ENCODE data around the gene CDH4. TPM values are rescaled to one million over a fixed set of nuclear protein-coding genes. Genes with fewer than 3 reads are reported as not detected.

The CDH4 gene
- total RNA-seq, 1 donor from 2014 or later, result 1.1 TPM

DNA sequence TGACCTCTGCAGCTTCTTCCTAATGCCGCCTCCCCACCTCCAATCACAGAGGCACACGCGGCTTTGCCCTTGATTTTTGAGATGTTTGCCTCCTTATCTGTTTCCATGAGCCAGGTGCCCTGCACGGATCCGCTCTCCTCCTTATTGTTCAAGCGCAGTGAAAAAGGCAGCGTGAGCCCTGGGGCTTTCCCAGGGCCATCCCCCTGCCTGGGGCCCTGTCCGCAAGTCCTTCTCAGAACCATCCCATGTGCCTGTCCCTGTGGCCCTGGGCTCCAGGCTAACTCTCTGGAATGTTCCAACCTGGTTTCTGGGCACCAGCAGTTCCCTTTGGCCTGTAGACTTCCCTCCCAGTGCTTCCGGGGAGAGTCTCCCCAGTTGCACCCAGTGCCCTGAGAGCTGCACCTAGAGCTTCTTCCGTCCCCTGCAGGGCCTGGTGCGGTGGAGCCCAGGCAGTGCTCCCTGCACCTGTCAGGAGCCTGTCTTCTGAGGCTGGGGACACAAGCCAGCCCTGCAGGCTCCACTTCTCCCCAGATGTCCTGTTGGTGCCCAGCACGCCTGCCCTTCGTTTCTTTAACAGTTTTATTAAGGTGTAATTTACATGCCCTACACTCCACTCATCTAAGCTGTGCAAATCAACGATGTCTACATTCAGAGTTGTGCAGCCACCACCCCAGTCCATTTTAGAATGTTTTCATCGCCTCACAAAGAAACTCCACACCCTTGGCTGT is 330.3 kb downstream of the CDH4 start:
- DNase-seq, result no peak

DNA sequence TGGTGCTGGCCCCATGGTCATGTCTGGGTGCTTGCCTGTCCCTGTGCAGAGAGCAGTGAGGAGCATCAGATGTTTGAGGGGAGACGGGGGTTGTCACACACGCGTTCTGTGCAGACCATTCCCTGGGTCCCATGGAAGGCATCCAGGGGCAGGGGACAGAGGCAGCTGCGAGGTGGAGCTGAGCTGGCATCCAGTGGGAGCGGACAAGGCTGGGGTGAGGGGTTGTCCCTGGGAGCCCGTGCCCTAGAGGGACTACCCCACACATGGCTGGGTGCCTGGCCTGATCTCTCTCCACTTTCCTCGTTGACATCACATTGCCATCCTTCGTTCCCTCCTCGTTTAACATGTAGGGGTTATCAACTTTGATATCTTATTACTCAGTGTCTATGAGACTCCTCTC is 331.3 kb downstream of the CDH4 start:
- DNase-seq, result no peak

DNA sequence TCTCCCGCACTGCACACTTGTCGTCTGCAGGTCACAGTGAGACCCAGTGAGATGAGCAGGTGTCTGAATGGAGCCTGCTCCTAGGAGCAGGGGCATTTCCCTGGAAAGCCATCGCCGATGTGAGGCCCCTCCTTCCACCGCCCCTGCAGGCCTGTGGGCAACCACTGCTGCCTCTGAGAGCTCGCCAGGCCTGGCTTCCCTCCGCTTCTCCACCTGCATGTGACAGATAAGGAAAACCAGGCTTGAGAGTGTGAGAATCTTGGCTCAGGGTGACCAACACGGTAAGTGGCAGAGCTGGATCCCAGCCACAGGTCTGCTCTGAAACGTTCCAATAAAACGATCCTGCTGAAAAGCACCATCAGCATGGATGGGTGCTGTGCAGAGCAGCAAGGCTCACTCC is 332.8 kb downstream of the CDH4 start:
- DNase-seq, result no peak

DNA sequence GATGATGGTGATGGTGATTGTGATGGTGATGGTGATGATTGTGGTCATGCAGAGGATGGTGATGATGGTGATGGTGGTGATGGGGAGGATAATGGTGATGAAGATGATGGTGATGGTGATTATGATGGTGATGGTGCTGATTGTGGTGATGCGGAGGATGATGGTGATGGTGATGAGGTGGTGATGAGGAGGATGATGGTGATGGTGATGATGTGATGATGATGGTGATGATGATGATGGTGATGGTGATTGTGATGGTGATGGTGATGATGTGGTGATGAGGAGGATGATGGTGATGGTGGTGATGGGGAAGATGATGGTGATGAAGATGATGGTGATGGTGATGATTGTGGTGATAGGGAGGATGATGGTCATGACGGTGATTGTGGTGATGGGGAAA is 333.7 kb downstream of the CDH4 start:
- no peak for DNase-seq

DNA sequence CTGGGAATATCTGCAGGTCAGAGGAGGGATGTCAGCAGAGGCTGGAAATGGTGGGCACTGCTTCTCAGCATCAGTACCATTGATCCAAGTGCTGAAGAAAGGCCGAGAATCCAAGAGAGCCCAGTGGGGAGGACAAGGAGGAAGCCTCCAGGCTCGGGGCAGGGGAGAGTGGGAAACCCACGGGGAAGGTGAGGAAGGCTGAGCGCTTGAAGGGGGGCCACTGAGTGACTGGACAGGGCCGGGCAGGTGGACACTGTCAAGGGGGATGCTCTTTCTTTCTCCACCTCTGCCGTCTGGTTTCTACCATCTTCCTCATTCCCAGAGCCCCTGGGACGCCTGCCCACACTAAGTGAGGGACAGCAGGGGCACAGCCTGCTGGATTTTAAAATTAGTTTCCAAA is 335.0 kb downstream of the CDH4 start:
- no peak for DNase-seq

DNA sequence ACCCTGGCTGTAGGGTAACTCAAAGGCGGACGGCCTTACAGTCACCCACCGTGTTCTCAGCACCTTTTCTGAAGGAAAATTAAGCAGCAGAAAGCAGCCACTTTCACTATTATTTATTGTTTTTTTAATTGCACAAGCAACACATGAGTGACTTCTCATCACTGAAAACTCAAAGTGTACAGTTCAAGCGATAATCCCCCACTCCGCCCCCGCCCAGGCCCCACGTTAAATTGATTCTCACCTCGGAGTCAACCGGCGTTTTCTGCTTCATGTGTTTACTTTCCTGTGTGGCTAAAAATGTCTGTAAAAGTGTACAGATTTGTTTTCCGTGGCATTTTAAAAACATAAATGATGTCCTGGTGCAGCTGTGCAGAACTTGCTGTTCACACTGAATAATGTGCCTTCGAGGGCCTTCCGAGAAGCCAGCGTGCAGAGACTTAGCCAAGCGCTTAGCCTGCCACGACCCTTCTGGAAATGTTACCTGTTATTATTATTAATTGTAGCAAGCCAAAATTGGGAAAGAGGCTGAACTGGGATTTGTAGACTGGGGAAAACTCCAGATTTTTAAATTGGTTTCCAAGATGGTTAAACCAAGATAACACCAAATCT is 335.7 kb downstream of the CDH4 start:
- no peak for DNase-seq

DNA sequence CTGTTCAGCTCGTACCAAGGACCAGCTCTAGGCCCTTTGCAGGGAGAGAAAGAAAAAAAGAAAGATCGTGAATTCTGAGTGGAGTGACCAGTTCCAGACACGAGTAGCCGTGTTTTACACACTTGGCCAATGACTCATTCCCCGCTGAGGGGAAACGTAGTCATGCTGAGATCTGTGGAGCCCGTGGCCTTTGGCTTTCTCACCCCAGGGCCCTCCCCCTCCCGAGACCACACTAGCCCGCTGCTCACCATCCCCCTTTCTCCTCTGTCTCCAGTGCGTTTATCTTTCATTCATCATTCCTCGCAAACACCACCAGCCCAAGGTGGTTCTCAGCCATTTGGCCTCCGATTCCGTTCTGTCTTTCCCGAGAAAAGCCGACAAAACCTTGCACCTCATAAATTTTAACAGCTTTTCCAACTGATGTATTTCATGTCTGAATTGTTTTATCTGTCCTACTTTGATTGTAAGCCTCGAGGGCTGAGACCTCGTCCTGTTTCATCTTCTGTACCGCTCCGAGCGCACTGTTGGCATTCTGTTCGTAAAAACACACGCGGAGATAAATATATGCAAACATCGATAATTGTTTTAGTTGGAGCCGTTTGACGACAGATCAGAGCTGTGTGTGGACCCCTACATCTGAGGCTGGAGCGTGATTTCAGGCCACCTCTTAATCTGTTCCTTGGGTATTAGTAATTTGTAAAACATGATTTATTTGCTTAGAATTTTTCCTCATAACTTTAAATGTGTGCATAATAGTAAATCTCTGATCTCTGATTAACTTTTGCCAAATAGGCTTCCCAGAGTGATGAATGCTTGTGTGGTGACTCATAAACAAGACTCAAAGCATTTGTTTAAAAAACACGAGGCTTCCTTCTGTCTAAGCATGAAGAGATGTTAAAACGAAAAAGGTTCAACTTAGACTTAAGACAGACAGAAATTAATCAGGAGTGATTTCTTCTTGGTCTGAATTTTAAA is 336.6 kb downstream of the CDH4 start:
- DNase-seq, result no peak

DNA sequence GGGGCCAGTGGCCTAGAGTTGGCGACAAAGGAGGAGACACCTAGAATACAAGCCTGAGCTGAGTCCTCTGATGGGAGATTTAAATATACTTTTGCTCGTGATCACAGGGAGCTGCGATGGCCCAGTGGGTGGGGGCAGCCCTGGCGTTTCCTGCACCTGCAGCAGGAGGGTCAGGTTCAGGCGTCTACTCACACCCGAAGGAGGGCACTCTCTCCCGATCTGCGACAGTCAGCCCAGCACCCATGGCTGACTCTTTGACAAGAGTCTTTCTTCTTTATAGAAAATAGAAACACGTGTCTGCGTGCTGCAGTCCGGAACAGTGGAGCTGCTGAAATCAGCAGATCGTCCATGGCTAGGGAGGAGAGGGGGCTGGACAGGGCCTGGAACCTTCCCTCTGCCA is 338.2 kb downstream of the CDH4 start:
- no peak for DNase-seq

DNA sequence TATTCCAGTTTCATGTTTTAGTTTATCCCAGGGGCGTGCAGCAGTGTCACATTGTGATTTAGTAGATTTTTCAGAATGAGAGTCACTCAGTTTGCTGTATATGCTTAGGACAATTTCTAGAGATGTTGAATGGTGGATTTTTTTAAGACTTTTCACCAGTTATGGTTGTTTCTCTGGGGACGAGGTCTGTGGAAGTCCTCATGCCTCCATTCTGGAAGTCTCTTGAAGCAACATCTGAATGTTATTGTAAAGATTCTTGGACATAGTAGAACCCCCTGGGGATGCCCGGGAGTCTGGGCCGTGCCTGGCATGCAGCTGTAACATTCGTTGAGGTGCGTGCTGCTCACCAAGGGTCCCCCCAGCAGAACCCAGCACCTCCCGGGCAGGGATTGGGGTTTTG is 341.5 kb downstream of the CDH4 start:
- no peak for DNase-seq

DNA sequence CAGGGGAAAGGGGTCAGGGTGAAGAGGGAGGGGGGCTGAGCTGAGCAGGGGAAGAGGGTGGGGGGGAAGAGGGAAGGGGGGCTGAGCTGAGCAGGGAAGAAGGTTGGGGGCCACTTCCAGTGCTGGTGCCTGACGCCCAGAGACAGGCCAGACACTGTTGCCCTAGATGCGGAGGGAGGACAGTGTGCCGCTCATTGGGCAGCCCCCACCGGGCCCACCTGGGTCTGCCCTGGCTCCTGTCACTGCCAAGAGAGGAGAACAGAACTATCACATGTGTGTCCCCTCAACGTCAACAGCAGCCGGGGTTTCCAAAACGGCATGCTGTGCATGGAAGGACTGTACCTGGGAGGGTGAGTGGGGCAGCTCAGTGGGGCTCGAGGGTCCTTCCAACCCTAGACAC is 342.1 kb downstream of the CDH4 start:
- DNase-seq, result no peak

DNA sequence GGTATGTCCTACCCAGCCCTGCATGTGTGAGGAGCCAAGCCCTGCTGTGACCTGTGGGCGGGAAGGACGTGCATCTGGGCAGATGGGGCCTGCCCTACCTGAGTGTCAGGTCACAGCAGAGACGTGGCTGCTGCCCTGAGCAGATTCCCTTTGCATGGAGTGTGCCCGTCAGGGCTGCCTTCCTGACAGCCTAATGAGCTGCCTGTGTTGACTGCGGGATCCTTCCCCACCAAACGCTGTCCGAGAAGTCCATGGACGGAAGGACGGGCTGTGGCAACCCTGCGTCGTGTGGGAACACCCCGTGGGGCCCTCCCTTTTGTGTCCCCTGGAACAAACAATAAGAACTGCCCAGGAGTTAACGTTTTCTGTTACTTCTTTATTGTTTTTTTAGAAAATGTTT is 343.2 kb downstream of the CDH4 start:
- no peak for DNase-seq

DNA sequence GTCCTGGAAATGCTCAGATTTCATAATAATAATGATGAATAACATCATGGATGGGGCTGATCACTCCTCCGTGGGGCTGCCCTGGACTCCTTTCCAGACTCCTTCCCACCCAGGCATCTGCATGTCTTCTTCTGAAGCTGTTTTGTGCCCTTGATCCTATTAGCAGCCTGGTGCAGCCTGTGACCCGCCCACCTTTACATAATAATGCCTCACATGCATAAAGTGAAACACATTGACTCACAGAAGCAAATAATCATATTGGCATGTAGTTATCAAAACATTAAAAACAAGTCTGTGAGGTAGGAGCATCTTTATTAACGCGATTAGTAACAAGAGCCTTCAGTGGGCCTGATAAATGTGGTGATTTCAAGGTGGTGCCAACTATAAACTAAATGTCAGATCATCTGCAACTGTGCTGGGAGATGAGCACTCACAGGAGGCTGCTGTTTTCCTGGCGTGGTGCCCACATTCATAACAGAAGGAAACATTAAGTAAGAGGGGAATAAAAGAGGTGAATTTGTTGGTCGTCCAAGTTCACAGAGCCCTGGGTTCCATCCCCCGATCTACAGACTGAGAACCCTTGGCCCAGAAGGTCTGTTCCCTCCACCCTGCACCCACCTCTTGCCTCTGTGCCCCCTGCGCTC is 344.7 kb downstream of the CDH4 start:
- no peak for DNase-seq

DNA sequence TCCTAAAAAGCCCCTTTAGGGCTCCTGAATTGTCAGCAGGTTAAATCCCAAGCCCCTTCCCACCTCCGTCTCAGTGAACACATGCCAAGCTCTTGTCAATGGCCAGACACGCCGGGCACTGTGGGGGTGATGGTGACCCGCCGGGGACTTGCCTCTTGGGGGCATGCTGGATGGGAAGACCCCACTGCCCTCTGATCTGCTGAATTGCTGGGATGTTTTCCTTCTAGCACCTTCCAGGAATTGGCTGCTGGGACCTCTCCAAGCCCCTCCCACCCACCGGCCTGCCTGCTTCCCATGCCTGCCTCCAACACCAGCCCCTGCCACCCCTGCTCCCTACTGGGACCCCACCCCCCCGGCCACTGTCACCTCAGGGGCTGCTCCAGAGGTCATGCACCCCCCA is 345.9 kb downstream of the CDH4 start:
- no peak for DNase-seq

DNA sequence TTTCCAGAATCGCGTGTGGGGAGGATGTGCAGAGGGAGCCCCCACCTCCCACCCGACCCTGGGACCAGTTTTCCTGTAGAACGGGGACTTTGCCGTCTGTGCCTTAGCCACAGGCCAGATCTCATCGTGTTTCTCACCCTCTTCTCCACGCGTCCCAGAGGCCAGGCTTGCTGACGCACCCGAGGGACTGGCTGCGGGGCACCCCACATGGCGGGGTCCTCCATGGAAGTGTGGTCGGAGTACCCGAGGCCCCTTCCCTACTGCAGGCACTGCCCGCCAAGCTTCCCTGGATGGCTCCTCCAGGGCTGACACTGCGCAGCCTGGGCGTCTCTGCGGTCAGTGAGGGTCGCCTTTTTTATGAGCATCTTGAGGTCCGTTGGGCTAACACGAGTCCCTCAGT is 346.5 kb downstream of the CDH4 start:
- no peak for DNase-seq

DNA sequence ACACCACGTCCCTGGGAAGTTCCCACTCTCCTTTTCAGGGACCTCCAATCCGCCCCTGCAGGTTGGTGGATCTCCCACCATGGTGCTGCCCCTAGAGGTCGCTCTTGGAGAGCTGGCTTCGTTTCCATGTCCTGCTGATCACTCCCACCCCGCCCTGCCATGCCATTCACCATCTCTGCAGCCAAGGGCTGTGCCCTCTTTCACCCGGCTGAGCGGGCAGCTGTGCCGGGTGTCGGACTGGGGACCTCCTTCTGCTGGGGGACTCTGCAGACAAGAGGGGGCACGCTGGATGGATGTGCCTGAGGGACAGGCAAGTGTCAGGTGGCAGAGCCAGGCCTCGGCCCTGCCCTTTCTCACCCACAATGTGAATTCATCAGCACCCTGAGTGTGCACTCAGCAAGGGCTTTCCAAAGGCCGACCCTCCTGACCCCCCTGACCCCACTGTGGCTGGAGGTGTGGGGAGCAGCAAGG is 347.0 kb downstream of the CDH4 start:
- DNase-seq, result no peak

DNA sequence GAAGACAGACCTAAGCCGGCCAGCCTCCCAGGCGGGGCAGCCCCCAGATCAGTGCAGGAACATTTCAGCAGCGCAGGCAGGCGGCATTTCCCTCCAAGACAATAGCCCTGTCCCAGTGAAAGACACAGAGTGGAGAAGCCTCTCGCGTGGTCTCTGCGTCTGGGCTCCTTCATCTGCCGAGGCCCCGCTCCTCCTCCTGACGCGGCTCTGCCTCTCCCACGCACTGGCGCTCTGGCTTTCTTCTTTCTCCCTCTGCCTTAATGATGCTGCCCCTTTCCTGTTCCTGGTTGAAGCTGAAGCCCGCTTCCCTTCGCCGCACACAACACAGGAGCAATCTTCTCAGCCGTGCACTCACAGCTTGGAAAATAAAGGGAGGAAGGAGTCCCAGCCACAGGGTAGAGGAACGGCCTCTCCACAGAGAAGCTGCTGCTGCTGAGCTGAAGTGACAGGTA is 347.5 kb downstream of the CDH4 start:
- no peak for DNase-seq

DNA sequence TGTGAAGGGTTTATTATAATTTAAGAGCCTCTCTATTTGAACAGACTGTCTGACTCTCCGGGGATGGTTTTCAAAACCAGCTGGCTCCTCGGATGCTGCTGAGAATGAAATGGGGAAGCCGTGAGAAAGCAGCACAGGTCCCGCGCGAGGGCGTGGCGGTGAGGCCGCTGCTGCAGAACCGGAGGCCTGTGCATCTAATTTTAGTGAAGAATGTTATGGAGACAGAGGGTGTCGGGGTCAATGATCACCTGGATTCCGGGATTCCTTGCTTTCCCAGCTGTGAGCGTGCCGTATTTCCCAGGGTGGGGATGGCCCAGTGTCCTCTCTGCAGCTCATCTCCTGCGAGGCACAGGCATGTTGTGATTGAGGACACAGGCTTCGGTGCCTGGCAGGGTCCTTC is 348.0 kb downstream of the CDH4 start:
- DNase-seq, result no peak

DNA sequence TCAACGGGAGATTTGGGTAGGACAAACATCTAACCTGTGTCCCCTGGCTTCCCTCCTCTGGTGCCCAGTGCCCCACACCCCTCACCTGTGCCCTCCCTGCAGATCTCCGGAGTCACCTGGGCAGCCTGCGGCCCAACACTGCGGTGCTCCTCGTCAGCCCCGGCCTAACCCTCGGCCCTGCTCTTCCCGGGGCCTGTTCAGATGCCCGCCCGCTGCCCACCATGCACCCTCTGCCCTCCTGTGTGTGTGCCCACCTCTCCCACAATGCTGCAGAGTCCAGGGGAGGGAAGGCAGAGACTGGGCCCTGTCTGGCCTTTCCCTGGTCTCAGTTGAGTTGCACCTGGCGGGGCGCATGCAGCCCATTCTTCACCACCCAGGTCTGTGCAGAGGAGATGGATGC is 349.3 kb downstream of the CDH4 start:
- DNase-seq, result no peak

DNA sequence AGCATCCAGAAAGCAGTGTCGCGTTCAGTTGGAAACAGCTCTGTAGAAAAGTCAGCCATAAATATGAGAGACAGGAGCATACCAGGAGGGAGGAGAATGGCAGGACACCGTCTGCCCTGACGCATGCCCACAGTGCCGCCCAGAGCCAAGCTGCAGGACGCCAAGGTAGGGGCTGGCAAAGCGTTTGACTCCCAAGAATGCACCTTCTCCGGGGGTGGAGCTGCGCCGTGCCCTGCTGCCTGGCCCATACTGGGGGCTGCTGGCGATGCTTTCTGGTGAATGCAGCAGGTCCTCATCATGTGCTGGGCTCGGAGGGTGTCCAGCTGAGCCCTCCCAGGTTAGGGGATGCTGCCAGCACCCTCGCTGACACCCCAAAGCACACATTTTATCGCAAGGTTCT is 349.8 kb downstream of the CDH4 start:
- DNase-seq, result no peak

DNA sequence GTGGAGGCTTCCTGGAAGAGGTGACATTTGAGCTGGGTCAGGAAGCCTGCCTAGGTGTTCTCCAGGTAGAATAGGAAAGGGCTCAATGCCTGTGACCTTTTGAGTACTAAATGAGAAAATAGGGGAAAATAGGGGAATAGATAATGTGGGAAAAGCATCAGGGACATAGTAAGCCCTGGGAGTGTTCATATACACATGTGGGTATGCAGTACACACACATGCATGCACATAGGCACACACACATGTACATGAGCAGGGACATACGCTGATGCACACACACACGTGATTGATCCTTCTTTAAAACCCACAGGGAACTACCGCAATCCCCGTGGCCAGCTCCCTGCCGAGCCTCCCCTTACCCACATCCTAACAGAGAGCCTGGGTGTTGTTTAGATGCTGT is 351.7 kb downstream of the CDH4 start:
- DNase-seq, result no peak

DNA sequence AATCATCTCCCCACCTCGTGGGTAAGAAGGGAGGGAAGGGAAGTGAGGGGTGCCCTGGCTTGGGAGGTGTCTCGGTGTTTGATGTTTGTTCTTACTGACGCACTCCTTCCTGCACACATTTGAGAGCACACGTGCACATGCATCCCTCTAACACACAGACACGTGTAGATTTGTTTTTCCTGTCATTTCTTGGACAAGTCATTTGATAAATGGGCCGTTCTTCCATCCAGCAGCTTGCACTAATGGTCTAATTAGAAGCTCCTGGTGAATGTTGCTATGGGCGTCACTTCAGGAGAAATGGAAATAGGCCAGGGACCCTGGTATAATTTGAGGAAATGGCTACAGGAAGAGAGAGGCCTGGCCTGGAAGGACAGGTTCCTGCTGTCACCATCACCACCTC is 352.5 kb downstream of the CDH4 start:
- DNase-seq, result no peak

DNA sequence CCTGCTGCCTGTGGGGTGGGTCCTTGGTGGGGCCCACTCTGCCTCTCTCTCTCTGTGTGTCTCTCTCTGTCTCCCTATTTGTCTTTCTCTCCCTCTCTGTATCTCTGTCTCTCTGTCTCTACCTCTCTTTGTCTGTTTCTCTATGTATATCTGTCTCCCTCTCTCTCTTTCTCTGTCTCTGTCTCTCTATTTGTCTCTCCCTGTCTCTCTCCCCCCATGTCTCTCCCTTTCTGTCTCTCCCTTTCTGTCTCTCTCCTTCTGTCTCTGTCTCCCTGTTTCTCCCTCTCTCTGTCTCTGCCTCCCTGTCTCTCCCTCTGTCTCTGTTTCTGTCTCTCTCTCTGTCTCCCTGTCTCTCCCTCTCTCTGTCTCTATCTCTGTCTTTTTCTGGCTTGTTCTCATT is 353.2 kb downstream of the CDH4 start:
- DNase-seq, result no peak
